Astrocyte (in vitro differentiated cells and primary cell): Measurements from ENCODE around the gene C1orf210.

ENCODE experiments used
- CTCF ChIP-seq: IDR thresholded peaks from 2 replicates; pipeline ENCODE4 v1.5.1; 2011; ENCODE audit warnings: low read depth, mild to moderate bottlenecking, inconsistent platforms, low read length, moderate library complexity; ENCODE audit not compliant: insufficient read depth
- EZH2 ChIP-seq: IDR thresholded peaks from 2 replicates; pipeline ENCODE4 v1.6.1; 2012; ENCODE audit warnings: mild to moderate bottlenecking, low read length, inconsistent platforms; ENCODE audit not compliant: insufficient read depth

- no peak for TF ChIP-seq CTCF
- TF ChIP-seq EZH2 = no peak
Observed at GRCh38 chr1:43327549-43328292, 42.3 kb upstream of the C1orf210 start.
